K562 (cell line): ENCODE results near the gene AARS1.

Source experiments
- NFE2 ChIP-seq: IDR thresholded peaks from 2 replicates; pipeline ENCODE4 v1.6.1; 2014; ENCODE audit warnings: antibody characterized with exemption, low read depth
- TAF15 ChIP-seq: fragments of 200-400 bp; formaldehyde crosslinking; IDR thresholded peaks from 2 replicates; pipeline ENCODE4 v1.6.1; 2017; ENCODE audit warnings: mild to moderate bottlenecking, low read depth, low read length, moderate library complexity
- ZNF785 ChIP-seq: fragments of 250-450 bp; sonication (Bioruptor Pico); IDR thresholded peaks from 2 replicates; pipeline ENCODE4 v1.4.0; 2020; ENCODE audit warnings: mild to moderate bottlenecking
- TF ChIP-seq, protein P1 (sequence below): sonication (generic); formaldehyde crosslinking; IDR thresholded peaks from 2 replicates; pipeline ENCODE4 v1.9.0; 2022; ENCODE audit warnings: mild to moderate bottlenecking, missing genetic modification reagents
- TF ChIP-seq, protein P2 (sequence below), 2 experiments: fragments of 450-650 bp in 1 of 2; sonication (generic) in 1 of 2; formaldehyde crosslinking in 1 of 2; IDR thresholded peaks in 1 of 2; conservative IDR thresholded peaks in 1 of 2; 2 replicates each; pipeline versions ENCODE4 v1.6.1 to v1.8.1; 2016 to 2023; ENCODE audit warnings: mild to moderate bottlenecking in 2 of 2, moderate library complexity in 2 of 2, inconsistent platforms in 1 of 2, missing genetic modification reagents in 1 of 2
- TF ChIP-seq, protein P3 (sequence below): sonication (generic); formaldehyde crosslinking; IDR thresholded peaks from 2 replicates; pipeline ENCODE4 v1.8.0; 2022; ENCODE audit warnings: mild to moderate bottlenecking, low read depth, missing genetic modification reagents

DNA sequence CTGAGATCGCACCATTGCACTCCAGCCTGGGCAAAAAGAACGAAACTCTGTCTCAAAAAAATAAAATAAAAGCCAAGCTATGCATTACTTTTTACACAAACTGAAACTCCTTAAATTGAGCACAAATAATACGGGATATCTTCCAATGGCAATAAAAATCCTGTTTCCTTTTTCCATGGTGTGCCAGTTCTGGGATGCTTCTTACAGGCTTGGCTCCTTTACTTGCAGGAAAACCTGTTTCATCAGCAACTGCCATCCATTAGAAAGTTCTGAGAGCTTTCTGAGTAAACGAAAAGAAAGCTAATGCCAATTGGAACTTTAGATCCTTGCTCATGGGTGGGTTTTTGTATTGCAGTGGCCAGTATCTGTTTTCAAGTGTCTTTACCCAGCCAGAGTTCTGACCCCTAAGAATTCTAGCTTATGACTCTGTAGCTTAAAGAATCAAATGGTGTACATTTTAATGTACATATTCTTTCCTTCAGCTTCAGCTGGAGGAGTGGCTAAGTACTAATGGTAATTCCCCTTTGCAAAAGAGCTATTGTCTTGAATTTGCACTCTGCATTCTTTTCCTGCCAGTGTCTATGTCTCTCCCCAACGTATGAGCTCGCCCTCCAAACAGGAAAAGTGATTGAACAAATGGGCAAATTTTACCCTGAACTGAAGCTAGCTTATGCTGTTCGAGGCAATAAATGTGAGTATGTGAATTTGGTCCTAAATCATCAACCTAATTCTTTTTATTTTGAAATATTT lies 35.9 kb upstream of the AARS1 start:
- TF ChIP-seq TAF15 (no peak), ZNF785 (CRISPR knock-in tag) (no peak), NFE2 (no peak)
- TF ChIP-seq, protein P1, sequence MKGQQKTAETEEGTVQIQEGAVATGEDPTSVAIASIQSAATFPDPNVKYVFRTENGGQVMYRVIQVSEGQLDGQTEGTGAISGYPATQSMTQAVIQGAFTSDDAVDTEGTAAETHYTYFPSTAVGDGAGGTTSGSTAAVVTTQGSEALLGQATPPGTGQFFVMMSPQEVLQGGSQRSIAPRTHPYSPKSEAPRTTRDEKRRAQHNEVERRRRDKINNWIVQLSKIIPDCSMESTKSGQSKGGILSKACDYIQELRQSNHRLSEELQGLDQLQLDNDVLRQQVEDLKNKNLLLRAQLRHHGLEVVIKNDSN (CRISPR knock-in tag) = no peak
- TF ChIP-seq, protein P2, sequence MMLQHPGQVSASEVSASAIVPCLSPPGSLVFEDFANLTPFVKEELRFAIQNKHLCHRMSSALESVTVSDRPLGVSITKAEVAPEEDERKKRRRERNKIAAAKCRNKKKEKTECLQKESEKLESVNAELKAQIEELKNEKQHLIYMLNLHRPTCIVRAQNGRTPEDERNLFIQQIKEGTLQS (IDR thresholded peaks at IDR 0.05) = no peak
- TF ChIP-seq, protein P2 (CRISPR knock-in tag; conservative IDR thresholded peaks at IDR 0.05) = no peak
- TF ChIP-seq, protein P3, sequence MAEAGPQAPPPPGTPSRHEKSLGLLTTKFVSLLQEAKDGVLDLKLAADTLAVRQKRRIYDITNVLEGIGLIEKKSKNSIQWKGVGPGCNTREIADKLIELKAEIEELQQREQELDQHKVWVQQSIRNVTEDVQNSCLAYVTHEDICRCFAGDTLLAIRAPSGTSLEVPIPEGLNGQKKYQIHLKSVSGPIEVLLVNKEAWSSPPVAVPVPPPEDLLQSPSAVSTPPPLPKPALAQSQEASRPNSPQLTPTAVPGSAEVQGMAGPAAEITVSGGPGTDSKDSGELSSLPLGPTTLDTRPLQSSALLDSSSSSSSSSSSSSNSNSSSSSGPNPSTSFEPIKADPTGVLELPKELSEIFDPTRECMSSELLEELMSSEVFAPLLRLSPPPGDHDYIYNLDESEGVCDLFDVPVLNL (CRISPR knock-in tag) = no peak
